PC-3 (cell line): ENCODE measurements around the gene SEMA3B.

ENCODE experiments used
- CTCF ChIP-seq: fragments of 300-600 bp; sonication (generic); conservative IDR thresholded peaks from 2 replicates; pipeline ENCODE4 v1.5.1; 2017; ENCODE audit warnings: antibody characterized with exemption, low read depth, mild to moderate bottlenecking, low read length
- EZH2 ChIP-seq: fragments of 300-600 bp; sonication (generic); IDR thresholded peaks from one replicate; pipeline ENCODE4 v1.6.1; 2017; ENCODE audit warnings: antibody characterized with exemption, mild to moderate bottlenecking, low read length; ENCODE audit not compliant: unreplicated experiment
- EZH2phosphoT487 ChIP-seq: fragments of 300-600 bp; sonication (generic); IDR thresholded peaks from 2 replicates; pipeline ENCODE4 v1.6.1; 2018; ENCODE audit warnings: mild to moderate bottlenecking, antibody characterized with exemption, low read length, borderline replicate concordance

- no peak for TF ChIP-seq CTCF
- no peak for TF ChIP-seq EZH2phosphoT487
- no peak for TF ChIP-seq EZH2
Observed at GRCh38 chr3:50317300-50317699, 48.4 kb downstream of the SEMA3B start.
